ENCODE measurements around the gene SH3PXD2A.

The SH3PXD2A gene

DNA sequence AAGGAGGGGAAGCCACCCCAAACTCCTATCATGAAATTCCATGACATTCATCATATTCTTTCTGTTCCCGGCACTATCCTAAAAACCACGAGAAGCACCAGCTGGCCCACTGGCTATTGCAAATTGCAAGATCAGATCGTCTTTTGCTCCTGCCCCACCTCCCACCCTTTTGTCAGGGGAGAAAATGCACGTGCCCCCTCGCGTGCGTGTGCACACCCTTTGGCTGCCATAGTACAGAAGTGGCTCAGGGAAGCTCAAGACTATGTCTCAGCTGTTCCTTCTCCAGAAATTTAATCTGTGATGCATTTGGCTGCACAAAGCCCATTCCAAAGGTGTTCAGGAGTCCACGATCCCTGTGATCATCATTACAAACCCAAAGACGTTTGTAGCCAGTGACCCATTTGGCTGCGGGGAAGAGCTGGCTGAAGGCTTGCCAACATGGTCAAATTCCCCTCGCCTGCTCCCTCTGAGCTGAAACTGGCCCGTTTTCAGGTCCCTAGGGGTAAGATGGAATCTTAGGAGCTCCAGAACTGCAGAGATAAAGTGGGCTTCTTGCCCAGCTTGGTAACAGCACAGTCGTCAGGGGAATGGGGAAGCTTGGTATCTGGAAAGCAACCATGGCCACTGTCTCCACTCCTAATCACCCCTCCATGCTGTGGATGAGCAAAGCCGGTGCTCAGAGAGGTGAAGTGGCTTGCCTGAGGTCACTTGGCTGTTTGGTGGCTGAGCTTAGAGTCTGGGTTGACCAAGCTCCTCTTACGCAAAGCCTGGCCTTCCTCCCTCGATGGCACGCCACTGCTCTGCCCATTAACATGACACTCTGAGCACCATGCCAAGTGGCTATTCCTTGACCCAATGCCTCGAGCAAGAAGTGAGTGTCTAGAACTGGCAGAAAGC is 206.5 kb downstream of the SH3PXD2A start:
- TF ChIP-seq, protein P1, sequence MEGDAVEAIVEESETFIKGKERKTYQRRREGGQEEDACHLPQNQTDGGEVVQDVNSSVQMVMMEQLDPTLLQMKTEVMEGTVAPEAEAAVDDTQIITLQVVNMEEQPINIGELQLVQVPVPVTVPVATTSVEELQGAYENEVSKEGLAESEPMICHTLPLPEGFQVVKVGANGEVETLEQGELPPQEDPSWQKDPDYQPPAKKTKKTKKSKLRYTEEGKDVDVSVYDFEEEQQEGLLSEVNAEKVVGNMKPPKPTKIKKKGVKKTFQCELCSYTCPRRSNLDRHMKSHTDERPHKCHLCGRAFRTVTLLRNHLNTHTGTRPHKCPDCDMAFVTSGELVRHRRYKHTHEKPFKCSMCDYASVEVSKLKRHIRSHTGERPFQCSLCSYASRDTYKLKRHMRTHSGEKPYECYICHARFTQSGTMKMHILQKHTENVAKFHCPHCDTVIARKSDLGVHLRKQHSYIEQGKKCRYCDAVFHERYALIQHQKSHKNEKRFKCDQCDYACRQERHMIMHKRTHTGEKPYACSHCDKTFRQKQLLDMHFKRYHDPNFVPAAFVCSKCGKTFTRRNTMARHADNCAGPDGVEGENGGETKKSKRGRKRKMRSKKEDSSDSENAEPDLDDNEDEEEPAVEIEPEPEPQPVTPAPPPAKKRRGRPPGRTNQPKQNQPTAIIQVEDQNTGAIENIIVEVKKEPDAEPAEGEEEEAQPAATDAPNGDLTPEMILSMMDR (IDR thresholded peaks at IDR 0.05), result no peak
- Histone ChIP-seq H3K4me1 (no peaks in the 10 kb centered on the region), H3K4me3 (ENCODE audit: low read depth, low read length) (no peak overlapping the region), H3K27ac (no peak overlapping the region), H3K9ac (no peak overlapping the region), H3K4me2 (ENCODE audit: low read length) (no peak overlapping the region), H3K9me3 (ENCODE audit: control insufficient read depth, low read length) (no peaks in the 10 kb centered on the region), H3K27me3 (ENCODE audit: control insufficient read depth, insufficient read depth, low read length) (no peaks in the 10 kb centered on the region), H3K36me3 (ENCODE audit: control insufficient read depth, insufficient read depth, low read length) (no peaks in the 10 kb centered on the region), H2AFZ (no peak overlapping the region), H3K79me2 (peaks cover 1% of the 10 kb centered on the region)

DNA sequence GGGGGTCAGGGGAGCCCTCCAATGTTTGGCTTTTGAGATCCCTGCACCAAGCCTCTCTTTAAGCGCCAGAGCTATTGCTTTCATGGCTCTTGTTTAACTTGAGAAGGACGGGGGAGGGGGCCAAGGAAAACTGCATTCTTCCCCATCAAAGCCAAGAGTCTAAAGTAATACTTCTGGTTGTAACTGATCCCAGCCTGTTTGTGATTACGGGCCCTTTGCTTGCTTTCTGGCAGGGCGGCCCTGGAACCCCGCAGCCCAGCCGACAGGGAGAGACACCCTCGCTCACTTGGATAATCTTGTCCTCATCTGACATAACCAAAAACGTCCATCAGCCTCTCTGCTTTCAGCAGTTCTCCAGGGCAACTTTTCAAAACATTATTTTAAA is 207.1 kb downstream of the SH3PXD2A start:
- no peaks in the 10 kb centered on the region for H3K4me1 ChIP-seq

DNA sequence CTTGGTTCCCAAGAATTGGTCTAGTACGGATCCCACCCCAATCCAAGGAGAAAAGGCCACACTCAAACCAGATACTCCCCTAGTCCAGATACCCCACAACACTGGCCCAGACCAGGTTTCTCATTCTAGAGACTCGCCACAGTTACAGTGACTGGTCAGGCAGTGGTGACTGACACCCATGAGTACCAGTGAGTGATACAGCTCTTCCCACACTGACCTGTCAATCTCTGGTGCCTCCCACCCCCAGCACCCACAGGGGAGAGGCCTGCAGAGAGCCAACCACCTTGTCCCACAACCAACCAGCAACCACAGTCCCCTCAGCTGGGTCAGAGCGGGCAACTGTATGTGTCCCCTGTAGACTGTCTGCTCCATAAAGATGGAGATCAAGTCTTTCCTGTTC is 209.1 kb downstream of the SH3PXD2A start:
- Histone ChIP-seq H3K27me3 (ENCODE audit: control insufficient read depth, insufficient read depth, low read length) (no peaks in the 10 kb centered on the region), H3K4me3 (ENCODE audit: low read depth, low read length) (no peak overlapping the region), H2AFZ (no peak overlapping the region), H3K36me3 (ENCODE audit: control insufficient read depth, insufficient read depth, low read length) (no peaks in the 10 kb centered on the region), H3K9ac (no peak overlapping the region), H3K4me1 (no peaks in the 10 kb centered on the region), H3K79me2 (peaks cover 3% of the 10 kb centered on the region), H3K9me3 (ENCODE audit: control insufficient read depth, low read length) (no peaks in the 10 kb centered on the region), H3K27ac (no peak overlapping the region), H3K4me2 (ENCODE audit: low read length) (no peak overlapping the region)
- TF ChIP-seq, protein P1 (IDR thresholded peaks at IDR 0.05), result no peak

More for the DNA sequence above, 207.1 kb downstream of the SH3PXD2A start:
- Histone ChIP-seq H3K4me3 (ENCODE audit: low read depth, low read length) (no peak overlapping the region), H2AFZ (no peak overlapping the region), H3K27me3 (ENCODE audit: control insufficient read depth, insufficient read depth, low read length) (no peaks in the 10 kb centered on the region), H3K27ac (no peak overlapping the region), H3K79me2 (no peaks in the 10 kb centered on the region), H3K36me3 (ENCODE audit: control insufficient read depth, insufficient read depth, low read length) (no peaks in the 10 kb centered on the region), H3K9me3 (ENCODE audit: control insufficient read depth, low read length) (no peaks in the 10 kb centered on the region), H3K9ac (no peak overlapping the region), H3K4me2 (ENCODE audit: low read length) (no peak overlapping the region)
- TF ChIP-seq, protein P1 (IDR thresholded peaks at IDR 0.05), result no peak

DNA sequence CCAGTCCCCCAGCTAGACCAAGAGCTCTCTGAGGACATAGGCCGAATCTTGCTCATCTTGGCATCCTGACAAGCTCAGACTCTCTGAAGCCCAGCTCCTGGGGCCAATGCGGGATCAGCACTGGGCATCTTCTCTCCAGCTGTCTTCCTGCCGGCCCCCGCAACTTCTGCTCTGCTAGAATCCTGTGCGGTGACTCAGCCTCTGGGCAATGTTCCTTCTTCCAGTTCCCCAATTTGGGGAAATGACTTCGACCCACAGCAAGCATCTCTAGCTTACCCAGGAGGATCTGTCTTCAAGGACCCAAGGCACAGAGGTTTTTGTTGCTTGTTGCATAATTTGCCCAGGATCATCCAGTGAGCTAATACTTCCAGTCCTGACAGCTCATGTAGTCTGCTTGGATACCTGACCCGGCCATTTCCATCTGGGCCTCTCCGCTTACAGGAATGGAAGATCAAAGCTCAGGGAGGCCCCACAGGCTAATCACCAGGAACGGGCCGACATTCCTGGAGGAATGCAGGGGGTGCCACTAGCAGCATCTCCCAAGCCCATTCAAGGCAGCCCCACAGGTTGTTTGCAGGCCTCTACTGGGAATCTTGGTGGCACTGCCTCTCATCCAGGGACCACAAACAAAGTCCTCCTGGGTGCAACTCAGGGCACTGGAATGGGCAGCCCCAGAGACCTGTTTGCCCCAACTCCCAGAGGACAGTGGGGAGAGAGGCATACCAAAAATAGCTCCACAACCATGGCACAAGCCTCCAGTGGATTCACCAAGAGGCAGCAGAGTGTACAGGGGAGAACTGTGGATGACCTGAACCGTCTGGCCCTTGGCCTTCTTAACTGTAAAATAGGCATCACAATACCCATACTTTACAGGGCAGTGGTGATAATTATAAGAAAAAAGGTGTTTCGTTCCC is 210.0 kb downstream of the SH3PXD2A start:
- Histone ChIP-seq H3K36me3 (ENCODE audit: control insufficient read depth, insufficient read depth, low read length) (no peaks in the 10 kb centered on the region), H3K27me3 (ENCODE audit: control insufficient read depth, insufficient read depth, low read length) (no peaks in the 10 kb centered on the region), H3K9me3 (ENCODE audit: control insufficient read depth, low read length) (no peaks in the 10 kb centered on the region), H3K27ac (no peak overlapping the region), H2AFZ (no peak overlapping the region), H3K9ac (no peak overlapping the region), H3K4me1 (no peaks in the 10 kb centered on the region), H3K79me2 (peaks cover 3% of the 10 kb centered on the region), H3K4me3 (ENCODE audit: low read depth, low read length) (no peak overlapping the region), H3K4me2 (ENCODE audit: low read length) (no peak overlapping the region)
- TF ChIP-seq, protein P1 (IDR thresholded peaks at IDR 0.05), result no peak

Measured in parathyroid adenoma (tissue), 2 donors.